ENCODE data around the gene TOMM70.
A peak's percentile ranks its signal among the peaks of the same experiment; 100 is the strongest.
"Not testable (repeated sequence)": the region's sequence is repeated elsewhere in the genome, so short reads cannot be mapped to it uniquely, and the experiment has no call there.

The TOMM70 gene

GRCh38 chr3:100366424-100366823, 34.5 kb downstream of the TOMM70 start:
- no peak for DNase-seq (ENCODE audit: low read depth in 2 of 2, low spot score in 1 of 2)

GRCh38 chr3:100364421-100364820, 36.5 kb downstream of the TOMM70 start:
- DNase-seq (ENCODE audit: low read depth in 2 of 2, low spot score in 1 of 2), result no peak

DNA sequence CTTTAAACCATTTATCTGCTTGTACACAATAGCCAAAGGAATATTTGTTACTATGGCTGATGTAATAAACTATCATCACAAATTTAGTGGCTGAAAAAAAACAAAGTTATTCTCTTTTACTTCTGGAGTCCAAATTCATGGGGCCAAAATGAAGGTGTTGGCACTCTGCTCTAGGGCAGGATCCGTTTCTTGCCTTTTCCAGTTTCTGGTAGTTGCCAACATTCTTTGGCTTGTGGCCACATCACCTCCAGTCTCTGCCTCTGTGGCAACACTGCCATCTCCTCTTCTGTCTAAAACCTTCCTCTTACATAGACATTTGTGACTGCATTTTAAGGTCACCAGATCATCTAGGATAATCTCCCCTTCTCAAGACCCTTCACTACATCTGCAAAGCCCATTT, 39.0 kb downstream of the TOMM70 start:
- DNase-seq (ENCODE audit: low read depth in 2 of 2, low spot score in 1 of 2), result no peak

DNA sequence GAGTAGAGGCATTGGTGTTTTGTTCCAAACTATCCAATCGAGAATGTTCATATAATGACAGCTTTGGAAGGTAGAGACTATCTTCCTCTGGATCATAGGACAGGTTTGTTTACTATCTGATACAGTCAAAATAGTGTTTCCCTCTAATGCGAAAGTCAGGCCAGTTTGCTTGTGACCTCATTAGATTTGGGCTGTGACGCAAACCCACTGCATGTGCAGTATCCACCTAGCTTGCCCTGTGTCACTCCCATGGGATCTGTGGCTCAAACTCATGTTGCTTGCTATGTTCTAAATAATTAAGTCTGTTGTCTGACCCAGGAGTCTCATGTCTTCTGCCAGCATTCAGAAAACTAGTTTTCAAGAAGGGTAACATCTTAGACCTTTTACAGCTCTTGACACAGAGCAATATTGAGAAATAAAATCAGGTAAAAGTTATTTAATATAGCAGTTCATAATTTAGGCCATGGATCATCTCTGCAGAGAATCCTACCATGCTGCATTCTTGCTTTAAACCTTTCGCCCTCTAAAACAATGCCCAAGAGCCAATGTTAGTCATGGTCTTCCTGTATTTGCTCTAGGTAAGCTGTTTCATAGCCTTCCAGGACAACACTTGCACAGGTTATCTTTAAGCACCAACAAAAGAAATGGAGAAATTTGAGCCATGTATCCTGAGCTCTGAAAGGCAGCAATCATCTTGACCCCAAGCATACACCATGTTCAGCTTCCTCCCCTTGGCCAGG, 40.0 kb downstream of the TOMM70 start:
- no peak for DNase-seq (ENCODE audit: low read depth in 2 of 2, low spot score in 1 of 2)

GRCh38 chr3:100359035-100359434, 41.9 kb downstream of the TOMM70 start:
- DNase-seq (ENCODE audit: low read depth in 2 of 2, low spot score in 1 of 2), result no peak

GRCh38 chr3:100358413-100358812, 42.5 kb downstream of the TOMM70 start:
- DNase-seq (ENCODE audit: low read depth in 2 of 2, low spot score in 1 of 2), result no peak

DNA sequence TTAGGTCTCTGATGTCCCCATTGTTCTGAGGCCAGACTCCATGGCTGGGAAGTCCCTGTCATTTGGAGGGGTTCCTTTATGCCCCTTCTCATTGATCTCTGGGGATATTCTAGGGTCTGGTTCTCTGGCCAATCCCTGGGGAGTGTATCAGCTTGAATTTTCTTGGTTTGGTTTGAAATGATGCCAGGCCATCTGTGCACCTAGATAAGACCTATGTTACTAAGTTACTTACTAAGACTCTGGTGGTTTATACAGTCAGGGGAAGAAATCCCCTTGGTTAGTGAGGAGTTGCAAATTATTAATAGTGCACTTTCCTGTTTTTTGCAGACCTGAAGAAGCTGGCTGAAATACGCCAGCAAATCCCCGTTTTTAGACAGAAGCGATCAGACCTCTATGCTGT, 46.0 kb downstream of the TOMM70 start:
- DNase-seq (ENCODE audit: low read depth in 2 of 2, low spot score in 1 of 2), result no peak

GRCh38 chr3:100352296-100353231, 48.3 kb downstream of the TOMM70 start:
- DNase-seq (ENCODE audit: low read depth in 2 of 2, low spot score in 1 of 2), result no peak

GRCh38 chr3:100351770-100352169, 49.1 kb downstream of the TOMM70 start:
- DNase-seq (ENCODE audit: low read depth in 2 of 2, low spot score in 1 of 2), result not testable (repeated sequence)

- no peak for DNase-seq (ENCODE audit: low read depth in 2 of 2, low spot score in 1 of 2)
Observed at GRCh38 chr3:100348727-100349126, 52.2 kb downstream of the TOMM70 start.

DNA sequence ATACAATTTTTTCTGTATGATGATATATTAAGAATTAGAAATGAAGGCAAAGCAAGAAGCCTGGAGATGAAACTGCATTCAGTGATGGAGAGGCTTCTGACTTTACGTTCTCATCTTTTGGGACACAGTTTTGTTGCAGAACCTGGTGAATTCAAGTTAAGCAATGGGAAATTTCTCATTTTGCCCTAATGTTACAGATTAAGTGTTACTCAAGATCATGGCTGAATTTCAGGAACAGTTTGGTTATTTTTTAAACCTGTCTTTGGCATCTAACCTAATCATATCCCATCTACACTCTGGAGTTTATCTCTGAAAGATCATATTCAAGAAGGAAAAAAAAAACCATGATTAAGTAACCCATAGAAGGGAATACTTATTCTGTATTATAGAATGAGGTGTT, 60.4 kb downstream of the TOMM70 start:
- DNase-seq (ENCODE audit: low read depth in 2 of 2, low spot score in 1 of 2), result no peak

GRCh38 chr3:100339786-100340185, 61.1 kb downstream of the TOMM70 start:
- DNase-seq (ENCODE audit: low read depth in 2 of 2, low spot score in 1 of 2), result no peak

GRCh38 chr3:100338911-100339310, 62.0 kb downstream of the TOMM70 start:
- DNase-seq (ENCODE audit: low read depth in 2 of 2, low spot score in 1 of 2), result no peak

GRCh38 chr3:100336229-100336628, 64.7 kb downstream of the TOMM70 start:
- not testable (repeated sequence) for DNase-seq (ENCODE audit: low read depth in 2 of 2, low spot score in 1 of 2)

DNA sequence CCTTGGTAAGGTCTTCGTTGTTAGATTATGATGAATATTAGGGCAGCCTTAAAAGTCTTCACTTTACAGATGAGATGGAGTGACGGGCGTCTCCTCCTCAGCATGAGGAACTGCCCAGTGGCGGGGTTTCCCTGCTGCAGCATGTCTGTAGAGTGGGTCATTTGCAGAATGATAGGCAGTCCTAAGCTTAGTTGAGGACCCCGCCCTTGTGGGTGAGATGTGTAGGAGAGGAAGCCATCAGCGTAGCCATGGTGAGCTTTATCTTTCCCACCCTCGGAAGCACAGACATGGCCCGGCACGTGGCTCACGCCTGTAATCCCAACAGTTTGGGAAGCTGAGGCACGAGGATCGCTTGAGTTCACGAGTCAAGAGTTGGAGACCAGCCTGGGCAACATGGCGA, 65.5 kb downstream of the TOMM70 start:
- no peak for DNase-seq (ENCODE audit: low read depth in 2 of 2, low spot score in 1 of 2)

DNA sequence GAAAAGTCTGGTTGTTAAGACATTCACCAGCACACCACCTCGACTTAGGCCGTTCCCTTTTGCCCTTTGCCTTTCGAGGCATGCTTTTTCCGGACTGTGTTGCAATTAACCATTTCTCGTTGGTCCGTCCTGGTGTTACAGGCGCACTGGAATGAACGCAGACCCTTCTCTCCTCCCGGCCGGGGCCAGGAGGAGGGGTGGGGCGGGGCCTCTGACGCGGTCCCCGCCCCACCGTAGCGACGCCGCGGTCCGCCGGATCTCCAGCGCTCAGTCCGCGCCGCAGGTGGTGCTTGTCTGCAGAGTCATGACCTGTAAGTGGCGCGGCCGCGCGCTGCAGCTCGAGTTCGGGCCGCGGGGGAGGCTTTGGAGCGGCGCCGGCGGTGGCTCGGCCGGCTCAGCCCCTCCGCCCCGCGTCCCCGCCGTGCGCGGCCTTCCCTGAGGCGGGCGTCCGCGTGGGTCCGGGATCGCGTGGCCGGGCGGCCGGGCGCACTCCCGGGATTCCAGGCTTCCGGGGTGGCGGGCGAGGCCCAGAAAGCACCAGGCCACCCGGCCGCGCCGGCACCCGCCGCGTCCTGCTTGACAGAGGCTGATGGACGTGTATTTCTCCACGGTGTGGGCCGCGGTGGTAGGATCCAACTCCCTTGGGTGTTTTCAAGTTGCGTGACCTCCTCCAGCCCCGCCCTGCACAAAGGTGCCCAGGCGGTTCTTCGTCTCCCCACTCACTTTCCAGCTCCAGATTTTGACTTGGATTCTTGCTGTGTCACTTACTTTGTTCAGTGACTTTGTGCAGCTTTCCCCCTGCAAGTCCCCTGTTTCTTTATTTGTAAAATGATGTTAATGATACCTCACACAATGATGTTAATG, 66.2 kb downstream of the TOMM70 start, which contains the start of gene NIT2:
Gene NIT2 (plus strand): TSS at position 270 of the 864 bp plus-strand sequence. CDS start 35 bp downstream, at position 305.
- DNase-seq (ENCODE audit: low read depth in 2 of 2, low spot score in 1 of 2), result peak; percentile 52 to 61

- DNase-seq (ENCODE audit: low read depth in 2 of 2, low spot score in 1 of 2), result no peak
Observed at GRCh38 chr3:100333970-100334487, 66.9 kb downstream of the TOMM70 start.

GRCh38 chr3:100333051-100333450, 67.8 kb downstream of the TOMM70 start:
- no peak for DNase-seq (ENCODE audit: low read depth in 2 of 2, low spot score in 1 of 2)

GRCh38 chr3:100331660-100332059, 69.2 kb downstream of the TOMM70 start:
- no peak for DNase-seq (ENCODE audit: low read depth in 2 of 2, low spot score in 1 of 2)

DNA sequence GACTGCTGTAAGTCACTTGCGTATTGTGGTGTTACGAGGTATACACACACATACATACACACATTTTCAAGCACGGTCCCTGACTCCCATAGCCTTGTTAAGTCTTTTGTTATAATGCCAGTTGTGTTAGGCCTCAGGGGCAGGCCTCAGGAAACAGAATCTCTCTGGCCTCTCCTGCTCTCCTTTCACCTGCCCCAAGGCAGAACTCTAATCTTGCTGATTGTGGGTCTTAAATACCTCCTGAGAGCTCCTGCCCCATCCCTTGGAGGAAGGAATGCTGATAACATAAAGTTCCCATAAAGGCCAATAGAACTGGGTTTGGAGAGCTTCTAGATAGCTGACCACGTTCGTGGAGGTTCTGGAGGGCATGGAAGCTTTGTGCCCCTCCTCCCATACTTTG, 70.2 kb downstream of the TOMM70 start:
- DNase-seq (ENCODE audit: low read depth in 2 of 2, low spot score in 1 of 2), result no peak

All from stimulated activated CD8-positive, alpha-beta memory T cell treated with anti-CD3 and anti-CD28 coated beads, Interleukin-4, amount 100 ng/mL, for 1 hour (primary cell).